GM13977 (cell line): ENCODE measurements around the gene ANKRD6.

Experiments
- DNase-seq: peaks from one replicate; pipeline ENCODE4 v3.0.0; 2012; ENCODE audit warnings: low spot score
- in situ Hi-C: fragments of 300-500 bp; cut with MboI; formaldehyde crosslinking; loops from one replicate; pipeline ENCODE4 v1.12.0; 2022; ENCODE audit warnings: low sequenced_read_pairs, low pct_unique_long_range_greater_than_20kb, mixed read lengths, inconsistent platforms; ENCODE audit not compliant: unreplicated experiment
- TF ChIP-seq, protein P1 (sequence below): IDR thresholded peaks from 2 replicates; pipeline ENCODE4 v1.5.1; 2012; ENCODE audit warnings: mild to moderate bottlenecking, control low read depth; ENCODE audit not compliant: insufficient read depth; ENCODE audit errors: extremely low read depth, missing control alignments

The ANKRD6 gene

DNA sequence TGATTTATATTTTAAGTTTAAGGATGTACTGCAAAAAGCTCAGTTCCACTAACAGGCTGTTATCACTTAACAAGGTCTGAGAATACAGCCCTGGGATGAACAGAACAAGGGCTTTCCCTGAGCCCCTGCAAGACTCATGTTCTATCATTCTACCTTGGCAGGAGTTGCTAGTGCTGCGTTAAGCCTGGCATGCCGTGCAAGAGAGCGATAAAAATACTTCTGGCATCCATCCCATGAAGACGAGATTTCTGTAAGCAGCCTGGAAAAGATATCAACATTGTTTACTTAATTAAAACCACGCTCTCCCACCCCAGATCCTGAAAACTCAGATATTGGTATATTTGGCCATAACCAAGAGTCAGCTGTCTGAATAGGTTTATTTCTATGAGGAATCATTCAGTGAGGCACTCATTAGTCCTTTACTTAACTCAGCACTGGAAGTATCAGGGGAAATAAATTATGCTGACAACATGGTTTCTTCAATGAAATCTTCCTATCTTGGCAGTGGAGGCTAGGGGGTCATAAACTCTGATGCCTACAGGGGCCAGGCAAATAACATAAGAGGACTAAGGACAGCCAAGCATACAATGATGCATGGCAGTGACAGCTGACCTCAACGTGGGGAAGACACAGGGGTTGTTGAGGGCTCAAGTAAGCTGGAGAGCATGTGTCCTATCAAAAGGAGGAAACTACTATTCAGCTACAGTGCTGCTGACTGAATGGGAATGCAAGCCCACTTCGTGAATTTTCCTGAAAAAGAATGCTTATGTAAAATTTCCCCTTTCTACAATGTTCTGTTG, 243.2 kb downstream of the ANKRD6 start:
- DNase-seq: no peak
- TF ChIP-seq, protein P1, sequence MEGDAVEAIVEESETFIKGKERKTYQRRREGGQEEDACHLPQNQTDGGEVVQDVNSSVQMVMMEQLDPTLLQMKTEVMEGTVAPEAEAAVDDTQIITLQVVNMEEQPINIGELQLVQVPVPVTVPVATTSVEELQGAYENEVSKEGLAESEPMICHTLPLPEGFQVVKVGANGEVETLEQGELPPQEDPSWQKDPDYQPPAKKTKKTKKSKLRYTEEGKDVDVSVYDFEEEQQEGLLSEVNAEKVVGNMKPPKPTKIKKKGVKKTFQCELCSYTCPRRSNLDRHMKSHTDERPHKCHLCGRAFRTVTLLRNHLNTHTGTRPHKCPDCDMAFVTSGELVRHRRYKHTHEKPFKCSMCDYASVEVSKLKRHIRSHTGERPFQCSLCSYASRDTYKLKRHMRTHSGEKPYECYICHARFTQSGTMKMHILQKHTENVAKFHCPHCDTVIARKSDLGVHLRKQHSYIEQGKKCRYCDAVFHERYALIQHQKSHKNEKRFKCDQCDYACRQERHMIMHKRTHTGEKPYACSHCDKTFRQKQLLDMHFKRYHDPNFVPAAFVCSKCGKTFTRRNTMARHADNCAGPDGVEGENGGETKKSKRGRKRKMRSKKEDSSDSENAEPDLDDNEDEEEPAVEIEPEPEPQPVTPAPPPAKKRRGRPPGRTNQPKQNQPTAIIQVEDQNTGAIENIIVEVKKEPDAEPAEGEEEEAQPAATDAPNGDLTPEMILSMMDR: no peak
- in situ Hi-C loops: no loop called here

DNA sequence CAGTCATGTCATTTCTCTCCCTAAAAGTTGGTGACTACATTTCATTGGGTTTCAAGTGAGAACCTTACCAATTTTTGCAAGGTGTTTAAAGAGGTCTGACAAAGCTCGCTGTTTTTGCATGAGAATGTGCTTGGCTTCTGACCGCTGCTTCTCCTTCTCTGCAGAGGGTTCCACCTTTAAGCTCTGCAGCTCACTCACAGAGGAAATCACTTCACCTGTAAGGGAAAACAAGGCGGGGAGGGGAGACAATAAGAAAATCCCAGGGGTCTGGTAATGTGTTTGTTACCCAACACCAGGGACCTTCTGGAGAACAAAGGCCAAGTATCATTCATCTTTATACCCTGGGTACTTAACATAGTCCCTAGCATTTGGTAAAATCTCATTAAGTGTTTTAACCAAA, 245.6 kb downstream of the ANKRD6 start:
- TF ChIP-seq, protein P1: no peak
- in situ Hi-C loops: no loop called here
- DNase-seq: no peak

- in situ Hi-C loops: no loop called here
- no peak for DNase-seq
- TF ChIP-seq, protein P1: no peak
These were observed 246.5 kb downstream of the ANKRD6 start for GRCh38 chr6:89679215-89680120.

GRCh38 chr6:89680150-89680549, 247.2 kb downstream of the ANKRD6 start:
- TF ChIP-seq, protein P1: no peak
- DNase-seq: no peak
- in situ Hi-C loops: no loop called here

GRCh38 chr6:89680551-89680950, 247.6 kb downstream of the ANKRD6 start:
- in situ Hi-C loops: no loop called here
- TF ChIP-seq, protein P1: no peak
- DNase-seq: no peak

GRCh38 chr6:89681983-89682564, 249.1 kb downstream of the ANKRD6 start:
- in situ Hi-C loops: no loop called here
- no peak for DNase-seq
- TF ChIP-seq, protein P1: no peak
